Transverse colon (tissue), 3 donors: ENCODE data around the gene CRISP2.

Experiments
- CTCF ChIP-seq, 5 experiments: fragments of 200-600 bp in 3 of 5; fragments of 450-650 bp in 2 of 5; sonication (generic) in 3 of 5; IDR thresholded peaks; 1 replicate in 2 of 5; 2 replicates in 3 of 5; pipeline ENCODE4 v1.5.1; 2016 to 2017; ENCODE audit warnings: antibody characterized with exemption in 5 of 5, inconsistent platforms in 3 of 5, mild to moderate bottlenecking in 2 of 5, moderate library complexity in 1 of 5
- EP300 ChIP-seq: sonication (generic); formaldehyde crosslinking; IDR thresholded peaks from one replicate; pipeline ENCODE4 v1.6.1; 2017; ENCODE audit warnings: antibody characterized with exemption, low read depth

- TF ChIP-seq CTCF (IDR thresholded peaks at IDR 0.05) (no peak), EP300 (no peak)
These were observed 48.5 kb downstream of the CRISP2 start for GRCh38 chr6:49664817-49665216.
